GM23248 (cell line): ENCODE results near the gene ZBTB2. TPM values are rescaled to one million over a fixed set of nuclear protein-coding genes. Genes with fewer than 3 reads are reported as not detected.

ENCODE experiments used
- DNase-seq: peaks from one replicate; pipeline ENCODE4 v3.0.0-alpha.2; 2015
- H2AFZ ChIP-seq: fragments of 200-600 bp; sonication (generic); 2 replicates; pipeline ENCODE4 v1.6.1; 2016; ENCODE audit warnings: antibody characterized with exemption
- H3F3A ChIP-seq: fragments of 200-600 bp; sonication (generic); 2 replicates; pipeline ENCODE4 v1.6.1; 2016; ENCODE audit warnings: mild to moderate bottlenecking, antibody characterized with exemption, mixed run types; ENCODE audit not compliant: insufficient read depth
- H3K27ac ChIP-seq: fragments of 200-600 bp; sonication (generic); 2 replicates; pipeline ENCODE4 v1.5.1; 2016; ENCODE audit warnings: mild to moderate bottlenecking
- H3K27me3 ChIP-seq: fragments of 200-600 bp; sonication (generic); replicated peaks from 2 replicates; pipeline ENCODE4 v1.6.1; 2016; ENCODE audit warnings: mild to moderate bottlenecking; ENCODE audit not compliant: insufficient read depth
- H3K36me3 ChIP-seq: fragments of 200-600 bp; sonication (generic); 2 replicates; pipeline ENCODE4 v1.6.1; 2016; ENCODE audit warnings: low read depth, mild to moderate bottlenecking
- H3K4me1 ChIP-seq: fragments of 200-600 bp; sonication (generic); 2 replicates; pipeline ENCODE4 v1.6.1; 2016; ENCODE audit warnings: mild to moderate bottlenecking; ENCODE audit not compliant: insufficient read depth
- H3K4me2 ChIP-seq: fragments of 200-600 bp; sonication (generic); one replicate; pipeline ENCODE4 v1.6.1; 2016; ENCODE audit warnings: mild to moderate bottlenecking; ENCODE audit not compliant: unreplicated experiment
- H3K4me3 ChIP-seq: fragments of 200-600 bp; sonication (generic); 2 replicates; pipeline ENCODE4 v1.5.1; 2016; ENCODE audit warnings: mild to moderate bottlenecking
- H3K79me2 ChIP-seq: fragments of 200-600 bp; sonication (generic); 2 replicates; pipeline ENCODE4 v1.6.1; 2016; ENCODE audit warnings: mild to moderate bottlenecking; ENCODE audit not compliant: insufficient read depth
- H3K9ac ChIP-seq: fragments of 200-600 bp; sonication (generic); 2 replicates; pipeline ENCODE4 v1.6.1; 2016; ENCODE audit warnings: mild to moderate bottlenecking
- H3K9me2 ChIP-seq: fragments of 200-600 bp; sonication (generic); 2 replicates; pipeline ENCODE4 v1.6.1; 2016; ENCODE audit warnings: mixed run types, mild to moderate bottlenecking, moderate library complexity; ENCODE audit not compliant: insufficient read depth
- H3K9me3 ChIP-seq: fragments of 200-600 bp; sonication (generic); one replicate; pipeline ENCODE4 v1.6.1; 2017; ENCODE audit warnings: low read depth
- H4K20me1 ChIP-seq: fragments of 200-600 bp; sonication (generic); 2 replicates; pipeline ENCODE4 v1.6.0; 2016; ENCODE audit not compliant: insufficient read depth
- EZH2 ChIP-seq: fragments of 200-600 bp; sonication (generic); IDR thresholded peaks from 2 replicates; pipeline ENCODE4 v1.6.1; 2018; ENCODE audit warnings: antibody characterized with exemption, mild to moderate bottlenecking; ENCODE audit not compliant: insufficient read depth, poor library complexity, severe bottlenecking
- EZH2phosphoT487 ChIP-seq: fragments of 200-600 bp; sonication (generic); IDR thresholded peaks from 2 replicates; pipeline ENCODE4 v1.6.1; 2018; ENCODE audit warnings: antibody characterized with exemption, moderate library complexity, mild to moderate bottlenecking, low read depth; ENCODE audit not compliant: insufficient read depth
- WGBS, 2 experiments: methylation state at CpG; one replicate each; pipeline ENCODE4 v1.1.6; 2015 to 2017; ENCODE audit warnings: low lambda C conversion rate in 2 of 2, low coverage in 1 of 2; ENCODE audit errors: missing lambda C conversion rate in 2 of 2; 5-methylcytosine and 5-hydroxymethylcytosine counted together
- in situ Hi-C: fragments of 300-500 bp; cut with MboI; formaldehyde crosslinking; loops from 2 replicates; pipeline ENCODE4 v1.15.0; 2020
- polyA plus RNA-seq: library from polyadenylated mRNA; unstranded; fragments of >200 nt; fragmentation: Nextera tagmentation; extraction: Ambion mirVana; gene quantifications from 2 replicates; pipeline ENCODE4 v1.2.1, GENCODE V29; 2016
- total RNA-seq: library from RNA; depleted of rRNA; stranded (reverse); fragments of >200 nt; shearing (Covaris generic); gene quantifications from 2 replicates; pipeline ENCODE4 v1.2.3, GENCODE V29; 2014

Gene ZBTB2
- total and polyA plus RNA-seq, 2 experiments from 2014 or later: 9.7 to 11.6 TPM

DNA sequence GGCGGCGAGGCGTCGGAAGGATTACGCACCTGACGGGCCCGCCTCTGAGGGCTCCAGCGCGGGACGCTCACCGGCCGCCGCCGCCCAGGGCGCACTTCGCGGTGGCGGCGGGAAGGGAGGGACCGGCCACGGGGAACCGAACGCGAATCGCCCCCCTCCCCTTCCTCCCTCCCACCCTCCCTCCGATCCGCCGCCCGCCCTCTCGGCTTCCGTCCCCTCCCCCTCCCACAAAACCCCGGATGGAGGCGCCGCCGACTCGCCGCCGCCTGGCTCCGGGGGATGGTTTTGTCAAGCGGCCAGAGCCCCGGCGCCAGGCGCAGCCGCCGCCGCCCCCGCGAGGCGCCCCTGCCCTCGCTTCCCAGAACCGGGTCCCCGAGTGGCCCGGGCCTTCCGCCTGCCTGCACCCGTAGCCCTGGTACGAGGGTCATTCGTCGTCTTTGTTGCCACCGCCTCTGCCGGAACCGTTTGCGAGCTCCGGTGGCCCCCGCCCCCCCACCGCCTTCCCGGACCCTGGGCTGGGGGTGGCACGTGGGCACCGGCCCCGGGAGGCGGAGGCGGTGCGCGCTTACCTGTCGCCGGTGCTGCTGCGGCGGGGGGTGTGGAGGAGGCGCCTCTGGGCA is 398 bp downstream of the ZBTB2 start:
- peaks cover 74% of the 10 kb centered on the region for H3K79me2 ChIP-seq
- H3K4me2 ChIP-seq: peak overlapping the region; percentile 73
- 0 out of 2 replicates have a peak overlapping the region, but pooled peaks have one; percentile 22 for H2AFZ ChIP-seq
- H3K9me2 ChIP-seq: no peaks in the 10 kb centered on the region
- 1 to 2% methylated on average over 23 to 57 of the region's 78 CpGs for WGBS, 2 experiments
- peaks cover 48% of the 10 kb centered on the region for H3K4me1 ChIP-seq
- peak overlapping the region; percentile 87 for H3K4me3 ChIP-seq
- no peak for TF ChIP-seq EZH2
- no peak for TF ChIP-seq EZH2phosphoT487
- no peaks in the 10 kb centered on the region for H3K36me3 ChIP-seq
- peak overlapping the region; percentile 90 for H3K27ac ChIP-seq
- in situ Hi-C loops: no loop called here
- H4K20me1 ChIP-seq: peaks cover 23% of the 10 kb centered on the region; the same call in 1 of the 2 replicates
- peak; percentile 79 for DNase-seq
- H3K9me3 ChIP-seq: no peaks in the 10 kb centered on the region
- H3K27me3 ChIP-seq: no peaks in the 10 kb centered on the region
- H3F3A ChIP-seq: peaks cover 42% of the 10 kb centered on the region
- peak overlapping the region; percentile 98 for H3K9ac ChIP-seq

GRCh38 chr6:151390276-151390850 is 996 bp downstream of the ZBTB2 start:
- peak; percentile 100 for DNase-seq
- Histone ChIP-seq H3K27ac (peak overlapping the region; percentile 98), H3K4me2 (peak overlapping the region; percentile 96), H4K20me1 (peaks cover 21% of the 10 kb centered on the region; the same call in 1 of the 2 replicates), H3K9me2 (no peaks in the 10 kb centered on the region), H3K9me3 (no peaks in the 10 kb centered on the region), H3K79me2 (peaks cover 74% of the 10 kb centered on the region), H3F3A (peaks cover 42% of the 10 kb centered on the region), H2AFZ (no peak overlapping the region), H3K36me3 (no peaks in the 10 kb centered on the region), H3K9ac (peak overlapping the region; percentile 98), H3K4me1 (peaks cover 48% of the 10 kb centered on the region), H3K27me3 (no peaks in the 10 kb centered on the region), H3K4me3 (peak overlapping the region; percentile 87)
- TF ChIP-seq EZH2phosphoT487 (no peak), EZH2 (no peak)
- WGBS, 2 experiments: 0 to 1% methylated on average over 13 to 59 of the region's 79 CpGs
- in situ Hi-C loops: no loop called here

DNA sequence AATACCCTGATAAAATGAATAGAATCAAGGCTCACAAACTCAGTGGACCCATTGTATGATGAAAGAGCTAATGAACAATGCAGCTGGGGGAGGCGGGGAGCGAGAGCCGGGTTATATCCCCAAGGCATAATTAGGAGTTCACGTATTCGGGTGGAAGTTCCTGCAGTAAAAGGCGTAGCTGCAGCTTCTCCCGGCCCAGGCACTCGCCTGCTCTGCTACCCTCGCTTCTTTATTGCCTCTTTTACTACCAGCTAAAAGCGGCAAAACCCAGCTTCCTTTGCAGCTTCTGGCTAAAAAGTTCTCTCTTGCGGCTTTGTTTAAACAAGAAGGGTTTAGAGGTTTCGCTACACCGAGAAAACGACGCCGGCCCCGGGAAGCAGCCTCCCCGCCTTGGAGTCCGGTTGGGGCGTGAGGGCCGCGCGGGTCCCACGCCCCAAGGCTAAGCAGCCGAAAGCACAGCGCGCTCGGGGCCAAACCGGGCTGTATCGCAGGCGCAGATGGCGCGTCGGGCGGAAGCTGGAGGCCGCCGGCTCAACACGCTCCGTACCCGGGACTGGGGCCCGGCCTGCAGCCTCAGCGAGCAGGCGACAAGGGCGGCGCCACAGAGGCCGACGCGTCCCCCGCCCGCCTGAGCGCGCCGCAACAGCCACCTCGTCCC is 1.6 kb downstream of the ZBTB2 start:
- TF ChIP-seq EZH2phosphoT487: no peak
- TF ChIP-seq EZH2: no peak
- no peaks in the 10 kb centered on the region for H3K36me3 ChIP-seq
- peak overlapping the region; percentile 98 for H3K9ac ChIP-seq
- peaks cover 15% of the 10 kb centered on the region; the same call in 1 of the 2 replicates for H4K20me1 ChIP-seq
- peaks cover 48% of the 10 kb centered on the region for H3K4me1 ChIP-seq
- no peaks in the 10 kb centered on the region for H3K9me2 ChIP-seq
- peak overlapping the region; percentile 87 for H3K4me3 ChIP-seq
- peak; percentile 86 for DNase-seq
- peaks cover 74% of the 10 kb centered on the region for H3K79me2 ChIP-seq
- H2AFZ ChIP-seq: peak overlapping the region; percentile 70
- no peaks in the 10 kb centered on the region for H3K27me3 ChIP-seq
- 1 to 2% methylated on average over 37 of the region's 54 CpGs for WGBS, 2 experiments
- H3K4me2 ChIP-seq: peak overlapping the region; percentile 96
- in situ Hi-C loops: no loop called here
- peaks cover 42% of the 10 kb centered on the region for H3F3A ChIP-seq
- H3K9me3 ChIP-seq: no peaks in the 10 kb centered on the region
- H3K27ac ChIP-seq: peak overlapping the region; percentile 98

DNA sequence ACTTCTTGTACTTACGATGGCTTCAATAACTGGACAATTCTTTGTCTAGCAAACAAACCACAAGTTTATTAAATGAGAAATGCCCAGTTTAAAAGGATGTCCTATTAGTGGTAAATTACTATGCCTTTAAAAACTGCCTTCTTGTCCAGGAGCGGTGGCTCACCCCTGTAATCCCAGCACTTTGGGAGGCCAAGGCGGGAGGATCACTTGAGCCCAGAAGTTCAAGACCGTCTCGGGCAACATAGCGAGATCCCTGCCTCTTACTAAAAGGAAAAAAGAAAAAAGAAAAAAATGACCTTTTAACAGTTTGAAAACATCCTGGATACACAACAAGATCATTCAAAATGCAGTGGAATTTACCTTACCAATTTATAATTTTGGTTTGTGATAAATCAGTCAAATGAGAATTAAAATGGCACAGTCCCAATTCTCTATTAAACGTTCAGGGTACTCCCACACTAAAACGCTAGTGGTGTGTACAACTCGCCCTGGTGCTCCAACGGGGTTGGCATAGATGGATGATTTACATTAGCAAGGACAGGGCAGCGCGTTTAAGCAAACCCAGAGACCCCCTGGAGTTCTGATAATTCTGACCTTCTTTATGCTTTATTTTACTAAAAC is 2.3 kb downstream of the ZBTB2 start:
- no peaks in the 10 kb centered on the region for H3K36me3 ChIP-seq
- H3K4me2 ChIP-seq: peak overlapping the region; percentile 96
- H3K27ac ChIP-seq: peak overlapping the region; percentile 98
- H3F3A ChIP-seq: peaks cover 42% of the 10 kb centered on the region
- in situ Hi-C loops: no loop called here
- DNase-seq: no peak
- H4K20me1 ChIP-seq: peaks cover 15% of the 10 kb centered on the region; the same call in 1 of the 2 replicates
- peaks cover 46% of the 10 kb centered on the region for H3K4me1 ChIP-seq
- H3K9me3 ChIP-seq: no peaks in the 10 kb centered on the region
- no peak for TF ChIP-seq EZH2
- TF ChIP-seq EZH2phosphoT487: no peak
- peak overlapping the region; percentile 70 for H2AFZ ChIP-seq
- H3K9me2 ChIP-seq: no peaks in the 10 kb centered on the region
- H3K79me2 ChIP-seq: peaks cover 74% of the 10 kb centered on the region
- H3K4me3 ChIP-seq: peak overlapping the region; percentile 87
- H3K27me3 ChIP-seq: no peaks in the 10 kb centered on the region
- WGBS, 2 experiments: 39 to 42% methylated on average over 12 of the region's 12 CpGs
- H3K9ac ChIP-seq: peak overlapping the region; percentile 98
